Gastrocnemius medialis (tissue), 4 donors: Measurements from ENCODE around the gene KANSL1L.

Experiments
- CTCF ChIP-seq, 5 experiments: fragments of 450-650 bp in 3 of 5; fragments of 200-600 bp in 2 of 5; sonication (generic) in 2 of 5; IDR thresholded peaks in 4 of 5; conservative IDR thresholded peaks in 1 of 5; 1 replicate in 4 of 5; 2 replicates in 1 of 5; pipeline ENCODE4 v1.5.1; 2016 to 2019; ENCODE audit warnings: antibody characterized with exemption in 5 of 5, mild to moderate bottlenecking in 3 of 5, moderate library complexity in 3 of 5
- POLR2A ChIP-seq, 2 donors: fragments of 450-650 bp; IDR thresholded peaks; one replicate each; pipeline ENCODE4 v1.6.1; 2017; ENCODE audit warnings: antibody characterized with exemption in 2 of 2, mild to moderate bottlenecking in 2 of 2, moderate library complexity in 2 of 2

GRCh38 chr2:210050885-210051284, 120.3 kb downstream of the KANSL1L start:
- no peak for TF ChIP-seq CTCF (IDR thresholded peaks at IDR 0.05 in 4 of 5, conservative IDR thresholded peaks at IDR 0.05 in 1 of 5)
- TF ChIP-seq POLR2A (IDR thresholded peaks at IDR 0.05), result no peak
